Liver (tissue), 3 donors: ENCODE data around the gene ANGPTL3.

Experiments
- CTCF ChIP-seq: fragments of 150-350 bp; IDR thresholded peaks from 2 replicates; pipeline ENCODE4 v1.5.1; 2017; ENCODE audit warnings: improper control_type of control experiment, low read depth, low read length; ENCODE audit not compliant: missing input control
- RXRA ChIP-seq, 2 donors: IDR thresholded peaks; 2 replicates each; pipeline ENCODE4 v1.6.1; 2017 to 2018; ENCODE audit warnings: antibody characterized with exemption in 2 of 2, mild to moderate bottlenecking in 1 of 2
- donor health status: healthy.
- donor health status: healthy.

GRCh38 chr1:62643283-62643682 lies 46.0 kb downstream of the ANGPTL3 start:
- no peak for TF ChIP-seq CTCF
- TF ChIP-seq RXRA (IDR thresholded peaks at IDR 0.05) = no peak
